Astrocyte of the spinal cord (primary cell): ENCODE data around the gene ARHGAP25.

Source experiments
- DNase-seq: peaks from one replicate; pipeline ENCODE4 v3.0.0; 2011; ENCODE audit warnings: low read depth, low spot score
- H3K4me3 ChIP-seq: 2 replicates; pipeline ENCODE4 v1.5.1; 2011; ENCODE audit warnings: low read depth, mild to moderate bottlenecking, low read length, moderate library complexity
- CTCF ChIP-seq: IDR thresholded peaks from 2 replicates; pipeline ENCODE4 v1.5.1; 2012; ENCODE audit warnings: low read depth, mild to moderate bottlenecking, low read length, inconsistent platforms
- in situ Hi-C: cut with HindIII; loops from 2 replicates; pipeline ENCODE4 v1.10.0; 2017; ENCODE audit warnings: low sequenced_read_pairs

The ARHGAP25 gene

GRCh38 chr2:68767031-68767961 is 32.7 kb downstream of the ARHGAP25 start:
- no peak for DNase-seq
- no peak overlapping the region for H3K4me3 ChIP-seq
- in situ Hi-C loops = no loop called here
- TF ChIP-seq CTCF = no peak

- no peak for DNase-seq
- in situ Hi-C loops = no loop called here
- TF ChIP-seq CTCF = no peak
- H3K4me3 ChIP-seq = no peak overlapping the region
Observed at GRCh38 chr2:68767996-68768395, 33.4 kb downstream of the ARHGAP25 start.

- DNase-seq = no peak
- no peak for TF ChIP-seq CTCF
- in situ Hi-C loops = no loop called here
- no peak overlapping the region for H3K4me3 ChIP-seq
Observed at GRCh38 chr2:68768461-68768860, 33.9 kb downstream of the ARHGAP25 start.

GRCh38 chr2:68768951-68769350 is 34.3 kb downstream of the ARHGAP25 start:
- H3K4me3 ChIP-seq = no peak overlapping the region
- TF ChIP-seq CTCF = no peak
- no peak for DNase-seq
- in situ Hi-C loops = no loop called here

GRCh38 chr2:68769586-68770270 is 35.1 kb downstream of the ARHGAP25 start:
- no peak for DNase-seq
- in situ Hi-C loops = no loop called here
- H3K4me3 ChIP-seq = no peak overlapping the region
- no peak for TF ChIP-seq CTCF

GRCh38 chr2:68770271-68771111 is 35.9 kb downstream of the ARHGAP25 start:
- H3K4me3 ChIP-seq = no peak overlapping the region

More at GRCh38 chr2:68770271-68771111, 35.9 kb downstream of the ARHGAP25 start:
- no peak for DNase-seq
- TF ChIP-seq CTCF = no peak
- in situ Hi-C loops = no loop called here
